HPDE6-E6E7 (cell line): ENCODE measurements around the gene PCCA.
"Not testable (repeated sequence)": the region's sequence is repeated elsewhere in the genome, so short reads cannot be mapped to it uniquely, and the experiment has no call there.

ENCODE experiments used
- DNase-seq: peaks from one replicate; pipeline ENCODE4 v3.0.0; 2011; ENCODE audit warnings: missing footprints; ENCODE audit errors: extremely low spot score

The PCCA gene

GRCh38 chr13:100088644-100089464, at the start of gene PCCA:
Gene PCCA (plus strand): TSS chr13:100089093. CDS start chr13:100089121, 28 bp downstream.
- DNase-seq = peak; percentile 91

- no peak for DNase-seq
Measured at GRCh38 chr13:100039740-100040139, 49.2 kb upstream of the PCCA start.

GRCh38 chr13:100040196-100040595, 48.7 kb upstream of the PCCA start:
- no peak for DNase-seq

- DNase-seq = no peak
Measured at GRCh38 chr13:100044936-100045335, 44.0 kb upstream of the PCCA start.

- DNase-seq = no peak
Measured at GRCh38 chr13:100045355-100045754, 43.5 kb upstream of the PCCA start.

GRCh38 chr13:100051070-100051469, 37.8 kb upstream of the PCCA start:
- DNase-seq = no peak

GRCh38 chr13:100059827-100060226, 29.1 kb upstream of the PCCA start:
- DNase-seq = no peak

- no peak for DNase-seq
Measured at GRCh38 chr13:100063333-100063732, 25.6 kb upstream of the PCCA start.

- no peak for DNase-seq
Measured at GRCh38 chr13:100063906-100064305, 25.0 kb upstream of the PCCA start.

- no peak for DNase-seq
Measured at GRCh38 chr13:100068133-100068931, 20.6 kb upstream of the PCCA start.

GRCh38 chr13:100069278-100069677, 19.6 kb upstream of the PCCA start:
- no peak for DNase-seq

GRCh38 chr13:100075700-100076587, 12.9 kb upstream of the PCCA start:
- DNase-seq = no peak

GRCh38 chr13:100079003-100079402, 9.9 kb upstream of the PCCA start:
- not testable (repeated sequence) for DNase-seq

- not testable (repeated sequence) for DNase-seq
Measured at GRCh38 chr13:100083401-100083800, 5.5 kb upstream of the PCCA start.

- no peak for DNase-seq
Measured at GRCh38 chr13:100088273-100088643, 635 bp upstream of the PCCA start.

GRCh38 chr13:100089465-100090032, 656 bp downstream of the PCCA start:
- DNase-seq = no peak

- no peak for DNase-seq
Measured at GRCh38 chr13:100090861-100091260, 2.0 kb downstream of the PCCA start.

- DNase-seq = no peak
Measured at GRCh38 chr13:100091391-100091790, 2.5 kb downstream of the PCCA start.

GRCh38 chr13:100092273-100092672, 3.4 kb downstream of the PCCA start:
- DNase-seq = not testable (repeated sequence)

GRCh38 chr13:100095498-100095897, 6.6 kb downstream of the PCCA start:
- no peak for DNase-seq

- DNase-seq = no peak
Measured at GRCh38 chr13:100096526-100096925, 7.6 kb downstream of the PCCA start.

- DNase-seq = no peak
Measured at GRCh38 chr13:100097821-100098220, 8.9 kb downstream of the PCCA start.
